ENCODE measurements around the gene FAM131C. TPM values are rescaled to one million over a fixed set of nuclear protein-coding genes. Genes with fewer than 3 reads are reported as not detected.
"Not testable (repeated sequence)": the region's sequence is repeated elsewhere in the genome, so short reads cannot be mapped to it uniquely, and the experiment has no call there.

Gene FAM131C
- polyA plus RNA-seq, 1 donor from 2014 or later, result 0.97 TPM

DNA sequence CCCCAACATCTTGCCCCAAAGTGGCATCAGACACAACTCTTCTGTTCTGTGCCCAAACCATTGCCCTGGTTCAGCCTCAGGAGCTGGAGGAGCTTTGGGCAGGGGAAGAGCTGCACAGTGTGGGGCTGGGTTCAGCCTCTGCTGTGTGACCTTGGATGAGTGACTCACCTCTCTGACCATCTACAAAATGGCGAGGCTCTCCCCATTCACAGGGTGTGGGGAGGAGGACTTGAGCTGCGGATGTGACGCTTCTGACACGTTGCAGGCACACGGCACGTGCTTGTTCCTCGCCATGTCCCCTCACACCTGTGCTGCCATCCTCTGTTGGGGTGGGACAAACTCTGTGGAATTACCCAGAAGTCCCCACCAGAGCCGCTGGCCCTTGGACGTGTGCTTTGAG, 30.8 kb downstream of the FAM131C start:
- H3K27ac ChIP-seq (ENCODE audit: low read length); H3K9me2 ChIP-seq (ENCODE audit: insufficient read depth, low read length); H3K9ac ChIP-seq (ENCODE audit: low read length); H3K4me3 ChIP-seq (ENCODE audit: low read length); H3K36me3 ChIP-seq (ENCODE audit: insufficient read depth, low read length); H3K27me3 ChIP-seq (ENCODE audit: insufficient read depth, low read depth, low read length); H3K4me2 ChIP-seq (ENCODE audit: low read length); H3K9me3 ChIP-seq (ENCODE audit: low read length); H3F3A ChIP-seq (ENCODE audit: insufficient read depth, low read length, poor library complexity, severe bottlenecking); H4K20me1 ChIP-seq (ENCODE audit: insufficient read depth); H2AFZ ChIP-seq (ENCODE audit: low read depth, low read length); H3K79me2 ChIP-seq (replicated peaks; ENCODE audit: insufficient read depth, low read length): not testable (repeated sequence)

DNA sequence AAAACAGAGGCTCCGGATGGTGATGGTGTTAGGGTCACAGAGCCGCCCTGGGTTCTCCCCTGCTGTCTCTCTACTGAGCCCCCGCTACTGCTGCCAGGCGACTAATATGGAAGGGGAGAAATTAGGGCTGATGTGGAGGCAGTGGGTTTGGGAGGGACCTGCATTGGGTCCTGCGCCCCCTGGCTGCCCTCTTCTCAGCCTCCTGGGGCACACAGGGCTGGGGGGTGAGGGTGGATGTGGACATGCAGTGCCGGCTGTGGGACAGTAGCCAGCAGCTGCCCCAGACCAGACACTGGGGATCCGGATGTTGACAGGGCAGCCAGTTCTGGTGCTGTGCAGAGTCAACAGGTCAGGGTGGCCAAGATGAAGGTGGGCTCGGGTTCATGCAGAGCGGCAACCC, 31.4 kb downstream of the FAM131C start:
- no peak overlapping the region for H3K4me3 ChIP-seq (ENCODE audit: low read length)
- no peak overlapping the region for H3K4me2 ChIP-seq (ENCODE audit: low read length)
- no peaks in the 10 kb centered on the region for H3K9me3 ChIP-seq (ENCODE audit: low read length)
- no peak overlapping the region for H3K9ac ChIP-seq (ENCODE audit: low read length)
- no peak for TF ChIP-seq EZH2 (IDR thresholded peaks at IDR 0.05; ENCODE audit: borderline replicate concordance, insufficient read depth, low read length, poor library complexity, severe bottlenecking)
- TF ChIP-seq, protein P1, sequence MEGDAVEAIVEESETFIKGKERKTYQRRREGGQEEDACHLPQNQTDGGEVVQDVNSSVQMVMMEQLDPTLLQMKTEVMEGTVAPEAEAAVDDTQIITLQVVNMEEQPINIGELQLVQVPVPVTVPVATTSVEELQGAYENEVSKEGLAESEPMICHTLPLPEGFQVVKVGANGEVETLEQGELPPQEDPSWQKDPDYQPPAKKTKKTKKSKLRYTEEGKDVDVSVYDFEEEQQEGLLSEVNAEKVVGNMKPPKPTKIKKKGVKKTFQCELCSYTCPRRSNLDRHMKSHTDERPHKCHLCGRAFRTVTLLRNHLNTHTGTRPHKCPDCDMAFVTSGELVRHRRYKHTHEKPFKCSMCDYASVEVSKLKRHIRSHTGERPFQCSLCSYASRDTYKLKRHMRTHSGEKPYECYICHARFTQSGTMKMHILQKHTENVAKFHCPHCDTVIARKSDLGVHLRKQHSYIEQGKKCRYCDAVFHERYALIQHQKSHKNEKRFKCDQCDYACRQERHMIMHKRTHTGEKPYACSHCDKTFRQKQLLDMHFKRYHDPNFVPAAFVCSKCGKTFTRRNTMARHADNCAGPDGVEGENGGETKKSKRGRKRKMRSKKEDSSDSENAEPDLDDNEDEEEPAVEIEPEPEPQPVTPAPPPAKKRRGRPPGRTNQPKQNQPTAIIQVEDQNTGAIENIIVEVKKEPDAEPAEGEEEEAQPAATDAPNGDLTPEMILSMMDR (IDR thresholded peaks at IDR 0.05; ENCODE audit: poor library complexity, severe bottlenecking), result no peak
- TF ChIP-seq RAD21 (conservative IDR thresholded peaks at IDR 0.05), result no peak
- TF ChIP-seq TAF1 (IDR thresholded peaks at IDR 0.05; ENCODE audit: low read depth), result no peak
- no peak for TF ChIP-seq MXI1 (conservative IDR thresholded peaks at IDR 0.05; ENCODE audit: poor library complexity, severe bottlenecking)
- TF ChIP-seq POLR2AphosphoS5 (IDR thresholded peaks at IDR 0.05), result no peak
- no peak overlapping the region for H3K27ac ChIP-seq (ENCODE audit: low read length)
- no peaks in the 10 kb centered on the region for H4K20me1 ChIP-seq (ENCODE audit: insufficient read depth)
- H3K27me3 ChIP-seq (ENCODE audit: insufficient read depth, low read depth, low read length), result no peaks in the 10 kb centered on the region
- no peaks in the 10 kb centered on the region for H3K9me2 ChIP-seq (ENCODE audit: insufficient read depth, low read length)
- no peaks in the 10 kb centered on the region for H3F3A ChIP-seq (ENCODE audit: insufficient read depth, low read length, poor library complexity, severe bottlenecking)
- H2AFZ ChIP-seq (ENCODE audit: low read depth, low read length), result no peak overlapping the region
- no peaks in the 10 kb centered on the region for H3K36me3 ChIP-seq (ENCODE audit: insufficient read depth, low read length)
- no peaks in the 10 kb centered on the region for H3K79me2 ChIP-seq (replicated peaks; ENCODE audit: insufficient read depth, low read length)

DNA sequence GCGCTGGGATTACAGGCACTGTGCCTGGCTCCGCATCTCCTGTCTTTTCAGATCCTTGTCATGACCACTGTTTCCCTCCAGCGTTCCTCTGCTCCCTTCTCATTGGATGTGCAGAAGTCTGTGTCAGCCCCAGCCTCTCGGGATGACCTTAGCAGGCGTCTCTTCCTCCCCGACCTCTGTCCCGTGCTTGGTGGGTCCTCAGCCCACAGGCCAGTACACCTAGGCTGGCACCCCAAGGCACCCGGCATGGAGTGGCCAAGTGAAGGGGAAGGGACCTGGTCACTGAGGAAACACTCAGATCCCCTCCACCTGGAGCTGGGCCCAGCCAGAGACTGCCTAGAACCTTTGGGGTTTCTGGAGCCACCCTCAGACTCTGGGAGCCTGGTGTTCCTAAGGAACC, 32.3 kb downstream of the FAM131C start:
- Histone ChIP-seq H4K20me1 (ENCODE audit: insufficient read depth) (no peaks in the 10 kb centered on the region), H3K4me3 (ENCODE audit: low read length) (no peak overlapping the region), H2AFZ (ENCODE audit: low read depth, low read length) (no peak overlapping the region), H3K9me2 (ENCODE audit: insufficient read depth, low read length) (no peaks in the 10 kb centered on the region), H3K27me3 (ENCODE audit: insufficient read depth, low read depth, low read length) (no peaks in the 10 kb centered on the region), H3K4me2 (ENCODE audit: low read length) (no peak overlapping the region), H3K27ac (ENCODE audit: low read length) (no peak overlapping the region), H3F3A (ENCODE audit: insufficient read depth, low read length, poor library complexity, severe bottlenecking) (no peaks in the 10 kb centered on the region), H3K79me2 (replicated peaks; ENCODE audit: insufficient read depth, low read length) (no peaks in the 10 kb centered on the region), H3K9ac (ENCODE audit: low read length) (no peak overlapping the region), H3K9me3 (ENCODE audit: low read length) (no peaks in the 10 kb centered on the region), H3K36me3 (ENCODE audit: insufficient read depth, low read length) (no peaks in the 10 kb centered on the region)
- TF ChIP-seq POLR2AphosphoS5 (IDR thresholded peaks at IDR 0.05), result no peak
- TF ChIP-seq, protein P1 (IDR thresholded peaks at IDR 0.05; ENCODE audit: poor library complexity, severe bottlenecking), result no peak
- no peak for TF ChIP-seq MXI1 (conservative IDR thresholded peaks at IDR 0.05; ENCODE audit: poor library complexity, severe bottlenecking)
- no peak for TF ChIP-seq EP300 (conservative IDR thresholded peaks at IDR 0.05; ENCODE audit: poor library complexity, severe bottlenecking)
- no peak for TF ChIP-seq TAF1 (IDR thresholded peaks at IDR 0.05; ENCODE audit: low read depth)

DNA sequence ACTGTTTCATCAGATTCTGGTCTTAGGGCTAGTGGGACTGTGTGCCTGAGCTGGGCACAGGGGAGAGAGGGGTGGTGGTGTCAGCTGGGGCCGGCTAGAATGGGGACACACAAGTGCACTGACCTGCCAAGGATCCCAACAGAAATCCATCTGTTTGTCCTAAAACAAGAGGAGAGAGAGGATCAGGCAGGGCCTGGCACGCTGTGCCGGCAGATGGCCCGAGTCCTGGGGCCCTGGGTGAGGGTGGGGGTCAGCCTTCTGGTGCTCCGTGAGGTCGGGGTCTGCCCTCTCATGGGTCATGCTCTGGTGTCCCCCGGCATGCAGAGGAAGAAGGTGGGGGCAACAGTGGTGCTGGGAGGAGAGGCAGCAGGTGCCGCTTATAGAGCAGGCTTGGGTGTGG, 33.6 kb downstream of the FAM131C start:
- not testable (repeated sequence) for H3F3A ChIP-seq (ENCODE audit: insufficient read depth, low read length, poor library complexity, severe bottlenecking); H3K79me2 ChIP-seq (replicated peaks; ENCODE audit: insufficient read depth, low read length); H2AFZ ChIP-seq (ENCODE audit: low read depth, low read length); H3K9me3 ChIP-seq (ENCODE audit: low read length); H3K27me3 ChIP-seq (ENCODE audit: insufficient read depth, low read depth, low read length); H3K4me3 ChIP-seq (ENCODE audit: low read length); H3K4me2 ChIP-seq (ENCODE audit: low read length); H3K9me2 ChIP-seq (ENCODE audit: insufficient read depth, low read length); H3K9ac ChIP-seq (ENCODE audit: low read length); H3K27ac ChIP-seq (ENCODE audit: low read length); H4K20me1 ChIP-seq (ENCODE audit: insufficient read depth); H3K36me3 ChIP-seq (ENCODE audit: insufficient read depth, low read length)

Measured in neural cell (in vitro differentiated cells).